Fibroblast of peridontal ligament (primary cell): ENCODE data around the gene PDLIM3.
A peak's percentile ranks its signal among the peaks of the same experiment; 100 is the strongest.

Experiments used
- DNase-seq: peaks from one replicate; pipeline ENCODE4 v3.0.0-alpha.2; 2010; ENCODE audit errors: extremely low read depth

The PDLIM3 gene

GRCh38 chr4:185470501-185471195 is 64.7 kb downstream of the PDLIM3 start:
- peak; percentile 43 for DNase-seq

DNA sequence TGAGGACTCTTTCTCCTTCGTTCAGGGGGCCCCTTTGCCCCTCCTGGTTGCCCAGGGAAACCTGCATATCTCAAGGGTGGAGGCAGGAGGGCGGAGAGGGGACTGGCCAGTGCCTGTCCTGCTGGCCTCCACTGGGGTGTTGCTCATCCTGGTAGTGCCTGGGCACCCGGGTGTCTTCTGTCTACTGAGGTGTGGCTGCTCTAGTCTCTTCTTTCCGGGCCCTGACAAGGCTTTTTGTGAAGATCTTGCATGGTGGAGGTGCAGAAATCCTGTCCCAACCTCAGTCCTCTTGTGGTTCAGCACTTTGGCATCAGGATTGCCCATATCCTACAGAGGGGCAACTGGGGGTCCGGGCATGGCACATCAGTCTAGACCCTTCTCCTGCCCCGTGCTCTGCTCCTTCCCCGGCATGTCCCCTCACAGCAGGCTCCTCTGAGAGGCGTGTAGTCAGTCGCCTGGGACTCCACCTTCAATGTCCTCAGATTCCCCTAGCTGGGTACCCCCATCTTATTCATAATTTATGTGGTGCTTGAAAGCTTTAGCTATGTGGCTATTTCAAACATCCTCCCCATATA is 65.6 kb downstream of the PDLIM3 start:
- no peak for DNase-seq

- no peak for DNase-seq
Measured at GRCh38 chr4:185468999-185469398, 66.3 kb downstream of the PDLIM3 start.

DNA sequence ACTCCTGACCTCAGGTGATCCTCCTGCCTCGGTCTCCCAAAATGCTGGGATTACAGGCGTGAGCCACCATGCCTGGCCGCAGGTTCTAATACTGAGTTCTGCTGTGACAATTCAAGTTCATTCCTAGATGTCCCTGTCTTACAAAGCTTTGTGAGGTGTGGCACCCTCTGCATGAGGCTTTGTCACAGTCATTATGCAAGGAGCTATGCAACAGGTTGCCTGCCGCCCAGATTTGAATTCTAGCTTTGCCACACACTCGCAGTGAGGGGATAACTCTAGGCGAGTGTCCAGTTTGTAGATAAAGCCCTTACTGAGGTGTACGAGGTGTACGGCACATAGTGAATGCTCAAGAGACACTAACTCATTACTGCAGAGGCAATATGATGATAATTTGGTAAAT is 67.3 kb downstream of the PDLIM3 start:
- DNase-seq, result no peak

DNA sequence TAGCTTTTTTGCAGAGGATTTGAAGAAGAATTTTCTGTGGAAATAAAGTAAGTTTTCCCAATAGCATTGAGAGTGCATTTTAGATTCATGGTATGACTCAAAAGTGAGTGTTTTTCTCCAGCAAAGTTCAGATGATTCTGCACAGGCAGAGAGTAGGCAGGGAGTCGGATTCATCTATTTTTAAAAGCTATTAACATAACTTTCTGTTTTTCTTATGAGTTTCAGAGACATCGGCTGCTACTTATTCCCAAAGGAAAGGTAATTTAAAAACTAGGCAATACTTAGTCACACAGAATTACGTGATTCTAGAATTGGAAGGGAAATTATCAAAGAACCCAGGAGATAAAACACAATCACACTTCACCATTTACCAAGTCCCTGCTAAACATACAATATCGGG is 68.2 kb downstream of the PDLIM3 start:
- DNase-seq, result peak; percentile 35

DNA sequence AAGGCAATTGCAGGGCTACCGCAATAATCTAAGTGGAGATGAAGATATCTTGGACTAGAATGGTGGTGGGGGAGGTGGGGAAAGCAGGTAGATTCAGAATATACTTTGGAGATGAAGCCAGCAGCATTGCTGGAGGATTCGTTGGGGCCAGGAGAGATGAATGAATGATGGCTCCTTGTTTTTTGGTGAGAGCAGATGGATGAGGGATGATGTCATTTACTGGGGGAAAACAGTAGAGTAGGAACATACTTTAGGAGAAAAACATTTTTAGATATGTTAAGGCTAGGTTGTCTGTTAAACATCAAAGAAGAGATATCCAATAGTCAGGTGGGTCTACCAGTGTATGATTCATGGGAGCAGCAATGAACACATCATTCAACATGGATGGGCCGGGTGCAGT is 69.6 kb downstream of the PDLIM3 start:
- no peak for DNase-seq

DNA sequence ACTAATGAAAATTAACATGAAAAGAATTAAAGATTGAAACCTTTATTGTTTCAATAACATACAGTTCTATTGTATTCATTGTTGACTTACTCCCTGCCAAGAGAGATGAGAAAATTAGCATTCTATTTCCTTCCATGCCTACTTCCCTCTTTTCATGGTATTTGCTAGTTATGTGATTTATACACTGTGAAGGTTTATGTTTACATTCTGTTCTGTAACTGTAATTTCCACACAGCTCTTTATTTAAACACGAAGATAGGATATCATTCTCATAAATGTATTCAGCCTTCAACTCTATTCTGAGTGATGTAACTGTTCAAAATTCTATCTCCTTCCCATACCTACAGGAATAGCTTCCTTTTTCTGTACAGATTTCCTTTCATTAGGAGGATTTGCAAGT is 70.4 kb downstream of the PDLIM3 start:
- DNase-seq, result peak; percentile 28

GRCh38 chr4:185464183-185464582 is 71.1 kb downstream of the PDLIM3 start:
- DNase-seq, result no peak

- no peak for DNase-seq
Measured at GRCh38 chr4:185463541-185463940, 71.8 kb downstream of the PDLIM3 start.

GRCh38 chr4:185461565-185461964 is 73.7 kb downstream of the PDLIM3 start:
- DNase-seq, result no peak

DNA sequence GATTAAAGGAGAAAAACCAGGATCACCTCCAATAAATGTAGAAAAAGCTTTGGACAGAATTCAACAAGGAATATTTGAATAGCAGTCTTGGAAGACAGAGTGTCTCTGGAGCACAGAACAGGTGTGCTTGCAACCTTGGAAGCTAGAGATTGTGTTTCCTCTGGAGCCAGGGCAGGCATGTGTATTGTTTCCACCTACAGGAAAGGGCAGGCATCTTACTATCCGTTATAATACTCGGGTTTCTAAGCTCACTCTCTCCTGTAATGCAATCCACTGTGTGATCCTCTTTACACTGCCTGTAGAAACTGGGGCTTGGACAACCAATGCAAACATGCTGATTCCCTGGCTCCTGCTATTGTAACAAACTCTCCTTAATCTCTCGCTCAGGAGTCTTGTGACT is 78.2 kb downstream of the PDLIM3 start:
- DNase-seq, result no peak

- no peak for DNase-seq
Measured at GRCh38 chr4:185456131-185456530, 79.2 kb downstream of the PDLIM3 start.
